GM10248 (cell line): Measurements from ENCODE around the gene BLOC1S1.

Source experiments
- CTCF ChIA-PET: fragments of 300-600 bp; sonication (Branson Sonifier 250); formaldehyde crosslinking; extraction: SDS; loops from one replicate; lab custom pipeline; 2021; ENCODE audit warnings: antibody characterized with exemption; lab: Yijun Ruan, JAX
- POLR2A ChIA-PET: fragments of 350-650 bp; sonication (Branson Sonifier 250); formaldehyde crosslinking; extraction: SDS; loops from one replicate; lab custom pipeline; 2020; ENCODE audit warnings: antibody characterized with exemption; lab: Yijun Ruan, JAX
- DNase-seq: peaks from one replicate; pipeline ENCODE4 v3.0.0; 2012; ENCODE audit errors: extremely low spot score
- TF ChIP-seq, protein P1 (sequence below): IDR thresholded peaks from 2 replicates; pipeline ENCODE4 v1.5.1; 2012; ENCODE audit warnings: mild to moderate bottlenecking, low read depth; ENCODE audit errors: extremely low read depth, missing control alignments, control extremely low read depth

The BLOC1S1 gene

DNA sequence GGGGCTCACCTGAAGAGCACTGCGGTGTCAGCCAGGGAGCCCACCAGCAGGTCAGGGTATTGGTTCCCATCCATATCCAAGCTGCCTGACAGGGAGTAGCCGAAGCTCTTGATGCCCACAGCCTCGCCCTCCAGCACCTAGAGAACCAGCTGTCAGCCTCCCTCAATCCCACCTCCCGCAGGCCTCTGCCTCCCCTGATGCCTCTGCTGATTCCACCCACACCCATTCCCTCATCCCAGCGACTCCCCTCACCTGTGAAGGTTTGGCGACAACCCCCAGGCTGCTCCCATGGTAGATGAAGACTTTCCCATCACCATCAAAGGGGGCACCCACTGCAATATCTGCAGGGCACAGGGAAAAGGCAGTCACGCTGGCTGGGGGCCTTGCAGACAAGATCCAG is 18.2 kb upstream of the BLOC1S1 start:
- DNase-seq = no peak
- ChIA-PET CTCF (interaction anchor here (1.0 to 3.1 kb wide), 4 partner anchors 8 to 42 kb away, joined by 3 to 17 read pairs (median 5); partner anchors contain the start of gene BLOC1S1), POLR2A (no interaction called here)
- TF ChIP-seq, protein P1, sequence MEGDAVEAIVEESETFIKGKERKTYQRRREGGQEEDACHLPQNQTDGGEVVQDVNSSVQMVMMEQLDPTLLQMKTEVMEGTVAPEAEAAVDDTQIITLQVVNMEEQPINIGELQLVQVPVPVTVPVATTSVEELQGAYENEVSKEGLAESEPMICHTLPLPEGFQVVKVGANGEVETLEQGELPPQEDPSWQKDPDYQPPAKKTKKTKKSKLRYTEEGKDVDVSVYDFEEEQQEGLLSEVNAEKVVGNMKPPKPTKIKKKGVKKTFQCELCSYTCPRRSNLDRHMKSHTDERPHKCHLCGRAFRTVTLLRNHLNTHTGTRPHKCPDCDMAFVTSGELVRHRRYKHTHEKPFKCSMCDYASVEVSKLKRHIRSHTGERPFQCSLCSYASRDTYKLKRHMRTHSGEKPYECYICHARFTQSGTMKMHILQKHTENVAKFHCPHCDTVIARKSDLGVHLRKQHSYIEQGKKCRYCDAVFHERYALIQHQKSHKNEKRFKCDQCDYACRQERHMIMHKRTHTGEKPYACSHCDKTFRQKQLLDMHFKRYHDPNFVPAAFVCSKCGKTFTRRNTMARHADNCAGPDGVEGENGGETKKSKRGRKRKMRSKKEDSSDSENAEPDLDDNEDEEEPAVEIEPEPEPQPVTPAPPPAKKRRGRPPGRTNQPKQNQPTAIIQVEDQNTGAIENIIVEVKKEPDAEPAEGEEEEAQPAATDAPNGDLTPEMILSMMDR = no peak

DNA sequence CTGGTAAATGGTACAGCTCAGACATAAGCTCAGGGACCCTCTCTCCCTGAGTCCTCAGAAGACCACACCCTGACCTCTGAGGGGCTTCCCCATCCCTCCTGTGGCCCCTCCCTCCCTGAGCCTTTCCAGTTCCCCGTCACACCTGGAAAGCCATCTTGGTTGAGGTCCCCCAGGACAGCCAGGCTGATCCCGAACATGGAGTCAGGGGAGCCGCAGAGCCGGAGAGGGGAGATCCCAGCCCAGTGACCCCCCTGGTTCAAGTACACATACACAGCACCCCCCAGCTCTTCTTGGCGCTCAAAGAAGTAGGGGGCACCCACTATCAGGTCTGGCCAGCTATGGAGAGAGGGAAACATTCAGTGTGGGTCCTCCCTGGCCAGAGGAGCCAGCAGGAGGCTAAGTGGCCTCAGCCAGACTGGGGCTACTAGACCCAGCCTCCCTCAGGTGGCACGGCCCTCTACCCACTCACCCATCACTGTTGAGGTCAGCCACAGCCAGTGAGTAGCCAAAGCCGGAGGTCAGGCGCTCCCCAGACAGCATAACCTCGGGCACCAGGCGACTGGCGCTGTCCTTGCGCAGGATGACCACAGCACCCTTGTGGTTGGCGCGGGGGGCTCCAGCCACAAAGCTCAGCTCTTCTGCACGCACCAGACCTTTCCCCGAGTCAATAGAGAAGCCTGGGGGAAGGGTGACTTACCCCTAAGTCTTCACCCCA is 17.4 kb upstream of the BLOC1S1 start:
- TF ChIP-seq, protein P1 = no peak
- CTCF ChIA-PET = interaction anchor here (0.9 to 2.0 kb wide), 3 partner anchors 17 to 52 kb away, joined by 3 to 5 read pairs (median 3); a partner anchor contains a TSS
- no peak for DNase-seq
- POLR2A ChIA-PET = no interaction called here

DNA sequence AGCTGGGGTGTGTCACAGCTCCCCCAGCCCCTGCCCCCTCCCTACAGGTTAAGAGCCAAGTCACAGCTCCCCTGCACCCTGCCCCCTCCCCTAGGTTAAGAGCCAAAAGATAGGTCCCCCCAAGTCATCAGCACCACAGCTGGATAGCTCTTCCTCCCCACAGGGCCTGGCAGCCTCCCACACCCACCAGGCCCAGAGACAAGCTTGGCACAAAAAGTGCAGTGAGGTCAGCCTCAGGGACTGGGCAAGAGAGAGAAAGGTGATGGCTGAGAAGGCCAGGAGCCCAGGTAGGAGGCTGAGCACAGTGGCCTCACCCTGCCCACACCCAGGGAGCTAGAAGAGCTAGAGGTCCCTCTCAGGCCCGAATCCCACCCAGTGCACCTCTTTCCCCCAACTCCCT is 16.9 kb upstream of the BLOC1S1 start:
- CTCF ChIA-PET = interaction anchor here (0.9 to 2.0 kb wide), 3 partner anchors 17 to 53 kb away, joined by 3 to 5 read pairs (median 3); a partner anchor contains a TSS
- DNase-seq = no peak
- TF ChIP-seq, protein P1 = no peak
- POLR2A ChIA-PET = no interaction called here

DNA sequence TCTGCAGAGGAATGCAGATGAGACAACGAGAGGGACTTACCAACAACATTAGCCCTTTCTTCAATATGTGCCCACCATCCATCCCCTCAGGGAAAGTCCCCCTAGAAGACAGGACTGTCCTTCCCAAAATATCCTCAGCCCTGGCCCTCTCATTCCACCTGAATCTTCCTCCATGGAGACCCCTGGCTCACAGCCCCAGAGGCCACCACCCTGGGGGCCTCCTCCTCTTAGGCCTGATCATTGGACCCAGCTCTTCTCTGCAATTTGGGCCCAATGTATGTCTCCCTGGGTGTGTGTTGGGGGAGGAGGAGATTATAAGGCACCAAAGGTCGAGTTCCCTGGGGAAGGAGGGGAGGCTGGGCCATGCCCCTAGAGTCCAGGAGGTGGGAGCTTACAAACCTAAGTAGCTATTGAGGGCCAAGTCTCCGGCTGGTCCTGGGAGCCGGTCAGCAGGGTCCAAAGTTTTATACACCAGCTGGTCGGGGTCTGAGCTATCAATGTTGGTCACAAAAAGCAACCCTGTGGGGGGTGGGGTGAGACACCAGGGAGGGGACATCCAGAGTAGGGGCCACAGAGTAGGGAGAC is 16.3 kb upstream of the BLOC1S1 start:
- TF ChIP-seq, protein P1 = no peak
- ChIA-PET CTCF (interaction anchor here (1.0 to 2.0 kb wide), 2 partner anchors 18 to 43 kb away, joined by 3 to 5 read pairs; a partner anchor contains a TSS), POLR2A (no interaction called here)
- DNase-seq = no peak

DNA sequence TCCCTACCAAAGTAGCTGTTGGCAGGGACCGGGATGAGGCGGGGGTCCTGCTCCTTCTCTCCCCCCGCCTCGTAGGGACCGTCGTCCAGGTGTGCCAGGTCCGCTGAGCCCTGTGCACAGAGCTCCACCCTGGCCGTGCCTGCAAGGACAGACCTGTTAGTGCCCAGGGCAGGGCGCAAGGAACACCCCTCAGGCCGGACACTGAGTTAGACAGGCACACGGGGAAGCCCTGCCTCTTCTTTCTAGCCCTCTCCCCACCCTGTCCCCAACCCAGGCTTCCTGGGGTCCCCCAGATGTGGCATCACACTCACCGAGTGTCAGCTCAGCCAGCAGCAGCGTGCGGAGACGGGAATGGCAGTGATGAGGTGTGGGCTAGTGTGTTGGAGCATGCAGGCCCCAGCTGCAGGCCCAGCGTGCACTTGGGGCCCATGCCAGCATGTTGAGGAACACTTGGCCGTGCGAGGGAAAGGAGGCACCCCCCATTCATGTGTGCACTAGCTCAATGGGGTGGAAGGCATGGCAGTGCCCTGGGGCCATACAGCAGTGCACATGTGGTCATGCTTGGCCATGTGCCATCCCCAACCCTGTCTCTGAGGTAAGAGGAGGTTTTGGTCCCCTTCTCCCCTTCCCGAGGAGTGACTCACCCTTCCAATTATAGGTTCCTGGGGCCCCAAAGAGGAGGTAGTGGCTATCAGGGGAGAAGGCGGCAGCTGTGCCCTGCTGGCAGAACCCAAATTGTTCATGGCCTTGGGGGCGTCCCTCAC is 15.4 kb upstream of the BLOC1S1 start:
- DNase-seq = no peak
- ChIA-PET POLR2A (no interaction called here), CTCF (no interaction called here)
- TF ChIP-seq, protein P1 = no peak

DNA sequence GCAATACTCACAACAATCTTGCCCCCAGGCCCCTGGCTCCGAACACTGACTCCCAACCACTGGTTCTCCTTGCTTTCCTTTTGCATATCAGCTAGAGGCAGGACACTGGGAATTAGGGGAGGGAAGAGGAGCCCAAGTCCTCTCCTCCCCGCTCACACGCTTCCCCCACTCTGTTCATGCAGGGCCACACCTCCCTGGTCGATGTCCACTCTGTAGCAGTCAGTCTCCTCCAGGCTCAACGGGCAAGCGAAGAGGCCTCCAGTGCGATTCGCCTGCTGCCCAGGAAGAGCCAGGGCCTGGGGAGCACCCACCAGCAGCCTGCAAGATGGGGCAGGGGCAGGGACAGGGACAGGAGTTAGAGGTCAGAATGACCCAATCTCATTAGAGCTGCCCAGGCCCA is 13.0 kb upstream of the BLOC1S1 start:
- DNase-seq = no peak
- ChIA-PET CTCF (no interaction called here), POLR2A (no interaction called here)

More for the DNA sequence above, 13.0 kb upstream of the BLOC1S1 start:
- TF ChIP-seq, protein P1 = no peak
